Activated CD8-positive, alpha-beta memory T cell treated with anti-CD3 and anti-CD28 coated beads, Interleukin-2, amount 10 ng/mL, durations not matched to agents 7 days and 5 days (primary cell): Measurements from ENCODE around the gene AUNIP. TPM values are rescaled to one million over a fixed set of nuclear protein-coding genes. Genes with fewer than 3 reads are reported as not detected.
"Not testable (repeated sequence)": the region's sequence is repeated elsewhere in the genome, so short reads cannot be mapped to it uniquely, and the experiment has no call there.

Experiments used
- ATAC-seq: fragments of 150-1000 bp; cut with Tn5 transposase; one replicate; pipeline ENCODE4 v1.10.0; 2021; ENCODE audit warnings: moderate library complexity
- CTCF ChIA-PET: fragments of 350-600 bp; sonication (Branson Sonifier 250); formaldehyde crosslinking; loops from one replicate; lab custom pipeline; 2021; ENCODE audit warnings: antibody characterized with exemption; lab: Charles Lee
- DNase-seq: peaks from one replicate; pipeline ENCODE4 v3.0.0-alpha.2; 2020
- H3K27ac Mint-ChIP-seq: one replicate; pipeline ENCODE4 v1.8.0; 2021; ENCODE audit warnings: mild to moderate bottlenecking, mixed read lengths
- H3K27me3 Mint-ChIP-seq: one replicate; pipeline ENCODE4 v1.8.0; 2021; ENCODE audit warnings: mixed read lengths
- H3K36me3 Mint-ChIP-seq: one replicate; pipeline ENCODE4 v1.8.0; 2021; ENCODE audit warnings: mild to moderate bottlenecking, mixed read lengths
- H3K4me1 Mint-ChIP-seq: one replicate; pipeline ENCODE4 v1.8.0; 2021; ENCODE audit warnings: mixed read lengths
- H3K4me3 Mint-ChIP-seq: one replicate; pipeline ENCODE4 v1.8.0; 2021; ENCODE audit warnings: mild to moderate bottlenecking, moderate library complexity, mixed read lengths
- H3K9me3 Mint-ChIP-seq: one replicate; pipeline ENCODE4 v1.8.0; 2022; ENCODE audit warnings: low read depth, mixed read lengths
- total RNA-seq, 2 experiments: library from RNA; stranded (reverse); gene quantifications; one replicate each; pipeline ENCODE4 v1.2.3, GENCODE V29; 2021

The AUNIP gene
- total RNA-seq, 2 experiments from 2014 or later = 8.1 to 9.8 TPM

GRCh38 chr1:25847929-25848328 lies 11.3 kb downstream of the AUNIP start:
- Mint-ChIP-seq H3K27me3 (no peaks in the 10 kb centered on the region), H3K4me1 (no peaks in the 10 kb centered on the region), H3K9me3 (no peaks in the 10 kb centered on the region), H3K4me3 (no peak overlapping the region), H3K27ac (no peak overlapping the region), H3K36me3 (peaks cover 7% of the 10 kb centered on the region)
- no peak for DNase-seq
- CTCF ChIA-PET = no interaction called here
- no peak for ATAC-seq

- DNase-seq (no peak), ATAC-seq (no peak)
- CTCF ChIA-PET = interaction anchor here (0.9 to 1.2 kb wide), 3 partner anchors 8 to 59 kb away, joined by 3 read pairs; no protein-coding TSS in a partner anchor
- no peaks in the 10 kb centered on the region for H3K4me1 Mint-ChIP-seq
- H3K9me3 Mint-ChIP-seq = no peaks in the 10 kb centered on the region
- H3K27me3 Mint-ChIP-seq = no peaks in the 10 kb centered on the region
- no peak overlapping the region for H3K4me3 Mint-ChIP-seq
- H3K36me3 Mint-ChIP-seq = peaks cover 7% of the 10 kb centered on the region
- no peak overlapping the region for H3K27ac Mint-ChIP-seq
These were observed 13.6 kb downstream of the AUNIP start for GRCh38 chr1:25845664-25846063.

- Mint-ChIP-seq H3K9me3 (no peaks in the 10 kb centered on the region), H3K4me1 (no peaks in the 10 kb centered on the region), H3K27ac (no peak overlapping the region), H3K4me3 (no peak overlapping the region), H3K27me3 (no peaks in the 10 kb centered on the region), H3K36me3 (peaks cover 5% of the 10 kb centered on the region)
- CTCF ChIA-PET = interaction anchor here (1.0 to 1.2 kb wide), 2 partner anchors 9 kb away, joined by 3 read pairs; no protein-coding TSS in a partner anchor
- no peak for ATAC-seq
- DNase-seq = no peak
These were observed 14.5 kb downstream of the AUNIP start for GRCh38 chr1:25844536-25845337.

GRCh38 chr1:25843483-25843882 lies 15.8 kb downstream of the AUNIP start:
- Mint-ChIP-seq H3K9me3 (no peaks in the 10 kb centered on the region), H3K36me3 (peaks cover 5% of the 10 kb centered on the region), H3K27me3 (no peaks in the 10 kb centered on the region), H3K27ac (no peak overlapping the region), H3K4me3 (no peak overlapping the region), H3K4me1 (no peaks in the 10 kb centered on the region)
- ATAC-seq (no peak), DNase-seq (no peak)
- CTCF ChIA-PET = interaction anchor here (1.3 kb wide), 1 partner anchor 161 kb away, joined by 3 read pairs; no protein-coding TSS in a partner anchor

- DNase-seq, H3K27me3 Mint-ChIP-seq, H3K9me3 Mint-ChIP-seq, H3K4me1 Mint-ChIP-seq, H3K27ac Mint-ChIP-seq, H3K4me3 Mint-ChIP-seq, ATAC-seq: not testable (repeated sequence)
- peaks cover 11% of the 10 kb centered on the region for H3K36me3 Mint-ChIP-seq
- CTCF ChIA-PET = interaction anchor here (1.7 kb wide), 2 partner anchors 9 to 158 kb away, joined by 4 to 5 read pairs; partner anchors contain the start of gene PAFAH2
These were observed 19.4 kb downstream of the AUNIP start for GRCh38 chr1:25839808-25840207.

- H3K4me3 Mint-ChIP-seq = no peak overlapping the region
- DNase-seq = no peak
- H3K36me3 Mint-ChIP-seq = peaks cover 17% of the 10 kb centered on the region
- H3K27me3 Mint-ChIP-seq = no peaks in the 10 kb centered on the region
- CTCF ChIA-PET = no interaction called here
- H3K4me1 Mint-ChIP-seq = no peaks in the 10 kb centered on the region
- H3K27ac Mint-ChIP-seq = no peak overlapping the region
- H3K9me3 Mint-ChIP-seq = no peaks in the 10 kb centered on the region
- no peak for ATAC-seq
These were observed 21.9 kb downstream of the AUNIP start for GRCh38 chr1:25837262-25837875.

- no peak overlapping the region for H3K27ac Mint-ChIP-seq
- H3K4me1 Mint-ChIP-seq = no peaks in the 10 kb centered on the region
- DNase-seq (no peak), ATAC-seq (no peak)
- peaks cover 23% of the 10 kb centered on the region for H3K36me3 Mint-ChIP-seq
- H3K9me3 Mint-ChIP-seq = no peaks in the 10 kb centered on the region
- no peaks in the 10 kb centered on the region for H3K27me3 Mint-ChIP-seq
- H3K4me3 Mint-ChIP-seq = no peak overlapping the region
- CTCF ChIA-PET = no interaction called here
These were observed 22.6 kb downstream of the AUNIP start for GRCh38 chr1:25836695-25837094.

GRCh38 chr1:25834894-25835293 lies 24.4 kb downstream of the AUNIP start:
- H3K4me1 Mint-ChIP-seq = no peaks in the 10 kb centered on the region
- CTCF ChIA-PET = interaction anchor here (1.0 to 1.2 kb wide), 2 partner anchors 11 to 61 kb away, joined by 3 read pairs; no protein-coding TSS in a partner anchor
- no peaks in the 10 kb centered on the region for H3K9me3 Mint-ChIP-seq
- H3K4me3 Mint-ChIP-seq = no peak overlapping the region
- no peak overlapping the region for H3K27ac Mint-ChIP-seq
- no peak for ATAC-seq
- H3K36me3 Mint-ChIP-seq = peaks cover 30% of the 10 kb centered on the region
- no peak for DNase-seq
- no peaks in the 10 kb centered on the region for H3K27me3 Mint-ChIP-seq

GRCh38 chr1:25833158-25833557 lies 26.1 kb downstream of the AUNIP start:
- Mint-ChIP-seq H3K4me1 (no peaks in the 10 kb centered on the region), H3K27ac (no peak overlapping the region), H3K4me3 (no peak overlapping the region), H3K27me3 (no peaks in the 10 kb centered on the region), H3K9me3 (no peaks in the 10 kb centered on the region), H3K36me3 (peaks cover 38% of the 10 kb centered on the region)
- DNase-seq (no peak), ATAC-seq (no peak)
- CTCF ChIA-PET = no interaction called here

GRCh38 chr1:25832336-25833037 lies 26.8 kb downstream of the AUNIP start:
- Mint-ChIP-seq H3K27me3 (no peaks in the 10 kb centered on the region), H3K27ac (no peak overlapping the region), H3K36me3 (peaks cover 41% of the 10 kb centered on the region), H3K9me3 (no peaks in the 10 kb centered on the region), H3K4me1 (no peaks in the 10 kb centered on the region), H3K4me3 (no peak overlapping the region)
- CTCF ChIA-PET = interaction anchor here (0.6 kb wide), 1 partner anchor 10 kb away, joined by 3 read pairs; no protein-coding TSS in a partner anchor
- ATAC-seq (no peak), DNase-seq (no peak)

- Mint-ChIP-seq H3K4me1 (no peaks in the 10 kb centered on the region), H3K27me3 (no peaks in the 10 kb centered on the region), H3K27ac (no peak overlapping the region), H3K36me3 (peaks cover 44% of the 10 kb centered on the region), H3K4me3 (no peak overlapping the region), H3K9me3 (no peaks in the 10 kb centered on the region)
- DNase-seq (no peak), ATAC-seq (no peak)
- CTCF ChIA-PET = interaction anchor here (0.6 to 1.5 kb wide), 3 partner anchors 8 to 166 kb away, joined by 3 to 4 read pairs (median 4); partner anchors contain the start of gene PAFAH2
These were observed 27.6 kb downstream of the AUNIP start for GRCh38 chr1:25831569-25832196.

- Mint-ChIP-seq H3K27ac (no peak overlapping the region), H3K9me3 (no peaks in the 10 kb centered on the region), H3K4me3 (no peak overlapping the region), H3K27me3 (no peaks in the 10 kb centered on the region), H3K4me1 (no peaks in the 10 kb centered on the region), H3K36me3 (peaks cover 35% of the 10 kb centered on the region)
- ATAC-seq (no peak), DNase-seq (no peak)
- CTCF ChIA-PET = no interaction called here
These were observed 30.2 kb downstream of the AUNIP start for GRCh38 chr1:25829046-25829445.

GRCh38 chr1:25828491-25828890 lies 30.8 kb downstream of the AUNIP start:
- Mint-ChIP-seq H3K27ac (no peak overlapping the region), H3K4me3 (no peak overlapping the region), H3K9me3 (no peaks in the 10 kb centered on the region), H3K27me3 (no peaks in the 10 kb centered on the region), H3K4me1 (no peaks in the 10 kb centered on the region), H3K36me3 (peaks cover 35% of the 10 kb centered on the region)
- CTCF ChIA-PET = no interaction called here
- no peak for DNase-seq
- ATAC-seq = no peak
